Neuronal stem cell (in vitro differentiated cells): ENCODE data around the gene DNPEP. TPM values are rescaled to one million over a fixed set of nuclear protein-coding genes. Genes with fewer than 3 reads are reported as not detected.

Source experiments
- small RNA-seq: library from polyadenylated mRNA; stranded (forward); fragments of <200 nt; extraction: miRNeasy Mini kit (QIAGEN cat#:217004); gene quantifications from one replicate; pipeline ENCODE3, GENCODE V24; 2013; ENCODE audit not compliant: insufficient read depth

The DNPEP gene

Small RNA genes within 50 kb of the gene (small RNA-seq; reads per million reads assigned to genes)
- gene AC053503.3, result not detected
